Inflammatory macrophage treated with lipopolysaccharide for 4 hours (primary cell): ENCODE results near the gene ZNF471.

Experiments
- DNase-seq: peaks from one replicate; pipeline ENCODE4 v3.0.0-alpha.2; 2020

Gene ZNF471

DNA sequence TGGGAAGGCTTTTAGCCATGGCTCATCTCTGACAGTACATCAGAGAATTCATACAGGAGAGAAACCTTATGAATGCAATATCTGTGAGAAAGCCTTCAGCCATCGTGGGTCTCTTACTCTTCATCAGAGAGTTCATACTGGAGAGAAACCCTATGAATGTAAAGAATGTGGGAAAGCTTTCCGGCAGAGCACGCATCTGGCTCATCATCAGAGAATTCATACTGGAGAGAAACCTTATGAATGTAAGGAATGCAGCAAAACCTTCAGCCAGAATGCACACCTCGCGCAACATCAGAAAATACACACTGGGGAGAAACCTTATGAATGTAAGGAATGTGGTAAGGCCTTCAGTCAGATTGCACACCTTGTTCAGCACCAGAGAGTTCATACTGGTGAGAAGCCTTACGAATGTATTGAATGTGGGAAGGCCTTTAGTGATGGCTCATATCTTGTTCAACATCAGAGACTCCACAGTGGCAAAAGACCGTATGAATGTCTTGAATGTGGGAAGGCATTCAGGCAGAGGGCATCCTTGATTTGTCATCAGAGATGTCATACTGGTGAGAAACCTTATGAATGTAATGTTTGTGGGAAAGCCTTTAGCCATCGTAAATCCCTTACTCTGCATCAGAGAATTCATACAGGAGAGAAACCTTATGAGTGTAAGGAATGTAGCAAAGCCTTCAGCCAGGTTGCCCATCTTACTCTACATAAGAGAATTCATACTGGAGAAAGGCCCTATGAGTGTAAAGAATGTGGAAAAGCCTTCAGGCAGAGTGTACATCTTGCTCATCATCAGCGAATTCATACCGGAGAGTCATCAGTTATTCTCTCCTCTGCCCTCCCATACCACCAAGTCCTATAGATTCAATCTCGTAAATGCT lies 70.3 kb downstream of the ZNF471 start:
- no peak for DNase-seq
